HG03460 (cell line): ENCODE measurements around the gene VPS52.
A peak's percentile ranks its signal among the peaks of the same experiment; 100 is the strongest.
"Not testable (repeated sequence)": the region's sequence is repeated elsewhere in the genome, so short reads cannot be mapped to it uniquely, and the experiment has no call there.

Source experiments
- ATAC-seq: cut with Tn5 transposase; IDR thresholded peaks from one replicate; pipeline ENCODE4 v1.9.1; 2021; ENCODE audit not compliant: unreplicated experiment

The VPS52 gene

GRCh38 chr6:33304216-33304615, 32.5 kb upstream of the VPS52 start:
- ATAC-seq: no peak

GRCh38 chr6:33301877-33302276, 30.2 kb upstream of the VPS52 start:
- no peak for ATAC-seq

GRCh38 chr6:33299237-33299944, 27.7 kb upstream of the VPS52 start:
- peak; percentile 65 for ATAC-seq

GRCh38 chr6:33298773-33299236, 27.1 kb upstream of the VPS52 start, which contains the start of gene RGL2:
RGL2 (minus strand) TSS chr6:33298942; CDS start chr6:33298610, 332 bp downstream.
- ATAC-seq: peak; percentile 30

- ATAC-seq: no peak
These were observed 26.5 kb upstream of the VPS52 start for GRCh38 chr6:33297956-33298772.

- no peak for ATAC-seq
These were observed 25.8 kb upstream of the VPS52 start for GRCh38 chr6:33297406-33297955.

GRCh38 chr6:33296797-33297405, 25.2 kb upstream of the VPS52 start:
- ATAC-seq: no peak

GRCh38 chr6:33295621-33296369, 24.1 kb upstream of the VPS52 start:
- ATAC-seq: no peak

- ATAC-seq: no peak
These were observed 22.6 kb upstream of the VPS52 start for GRCh38 chr6:33294086-33294823.

GRCh38 chr6:33292996-33293682, 21.5 kb upstream of the VPS52 start:
- no peak for ATAC-seq

- ATAC-seq: no peak
These were observed 18.8 kb upstream of the VPS52 start for GRCh38 chr6:33290459-33290858.

- peak; percentile 20 for ATAC-seq
These were observed 18.2 kb upstream of the VPS52 start for GRCh38 chr6:33289784-33290315.

- peak; percentile 82 for ATAC-seq
These were observed 17.5 kb upstream of the VPS52 start, which contains the start of the genes PFDN6 and WDR46 for GRCh38 chr6:33288921-33289783. PFDN6 (plus strand) TSS chr6:33289601; CDS start chr6:33289857, 256 bp downstream. WDR46 (minus strand) TSS chr6:33289239; CDS start chr6:33289170, 69 bp downstream.

- no peak for ATAC-seq
These were observed 16.7 kb upstream of the VPS52 start for GRCh38 chr6:33288141-33288920.

- no peak for ATAC-seq
These were observed 15.6 kb upstream of the VPS52 start for GRCh38 chr6:33286946-33287914.

GRCh38 chr6:33285214-33285613, 13.5 kb upstream of the VPS52 start:
- not testable (repeated sequence) for ATAC-seq
